ENCODE measurements around the gene ASPHD1.

DNA sequence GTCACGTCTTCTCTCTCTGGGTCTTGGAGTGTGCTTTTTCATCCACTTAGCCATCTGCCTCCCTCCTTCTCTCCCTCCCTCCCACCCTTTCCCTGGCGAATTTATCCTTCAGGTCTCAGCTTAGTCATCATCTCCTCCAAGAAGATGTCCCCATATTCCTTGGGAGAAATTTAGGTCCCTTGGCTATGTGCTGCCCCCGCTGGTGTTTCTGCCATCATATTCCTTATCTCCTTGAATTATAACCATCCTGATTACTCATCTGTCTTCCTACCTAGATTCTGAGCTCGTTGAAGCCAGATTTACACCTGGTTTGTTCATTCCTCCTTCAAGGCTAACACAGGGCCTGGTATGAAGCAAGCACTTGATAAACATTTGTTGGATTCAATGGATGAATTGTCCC lies 5.9 kb upstream of the ASPHD1 start:
- no peak for TF ChIP-seq POLR2A (IDR thresholded peaks at IDR 0.05)
- TF ChIP-seq, protein P1, sequence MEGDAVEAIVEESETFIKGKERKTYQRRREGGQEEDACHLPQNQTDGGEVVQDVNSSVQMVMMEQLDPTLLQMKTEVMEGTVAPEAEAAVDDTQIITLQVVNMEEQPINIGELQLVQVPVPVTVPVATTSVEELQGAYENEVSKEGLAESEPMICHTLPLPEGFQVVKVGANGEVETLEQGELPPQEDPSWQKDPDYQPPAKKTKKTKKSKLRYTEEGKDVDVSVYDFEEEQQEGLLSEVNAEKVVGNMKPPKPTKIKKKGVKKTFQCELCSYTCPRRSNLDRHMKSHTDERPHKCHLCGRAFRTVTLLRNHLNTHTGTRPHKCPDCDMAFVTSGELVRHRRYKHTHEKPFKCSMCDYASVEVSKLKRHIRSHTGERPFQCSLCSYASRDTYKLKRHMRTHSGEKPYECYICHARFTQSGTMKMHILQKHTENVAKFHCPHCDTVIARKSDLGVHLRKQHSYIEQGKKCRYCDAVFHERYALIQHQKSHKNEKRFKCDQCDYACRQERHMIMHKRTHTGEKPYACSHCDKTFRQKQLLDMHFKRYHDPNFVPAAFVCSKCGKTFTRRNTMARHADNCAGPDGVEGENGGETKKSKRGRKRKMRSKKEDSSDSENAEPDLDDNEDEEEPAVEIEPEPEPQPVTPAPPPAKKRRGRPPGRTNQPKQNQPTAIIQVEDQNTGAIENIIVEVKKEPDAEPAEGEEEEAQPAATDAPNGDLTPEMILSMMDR (IDR thresholded peaks at IDR 0.05): no peak
